GM19099 (cell line): ENCODE results near the gene SCRN1.

Experiments used
- POLR2A ChIP-seq: IDR thresholded peaks from 3 replicates; pipeline ENCODE4 v1.6.1; 2011; ENCODE audit warnings: low read depth; ENCODE audit not compliant: insufficient read length; ENCODE audit errors: extremely low read depth

Gene SCRN1

DNA sequence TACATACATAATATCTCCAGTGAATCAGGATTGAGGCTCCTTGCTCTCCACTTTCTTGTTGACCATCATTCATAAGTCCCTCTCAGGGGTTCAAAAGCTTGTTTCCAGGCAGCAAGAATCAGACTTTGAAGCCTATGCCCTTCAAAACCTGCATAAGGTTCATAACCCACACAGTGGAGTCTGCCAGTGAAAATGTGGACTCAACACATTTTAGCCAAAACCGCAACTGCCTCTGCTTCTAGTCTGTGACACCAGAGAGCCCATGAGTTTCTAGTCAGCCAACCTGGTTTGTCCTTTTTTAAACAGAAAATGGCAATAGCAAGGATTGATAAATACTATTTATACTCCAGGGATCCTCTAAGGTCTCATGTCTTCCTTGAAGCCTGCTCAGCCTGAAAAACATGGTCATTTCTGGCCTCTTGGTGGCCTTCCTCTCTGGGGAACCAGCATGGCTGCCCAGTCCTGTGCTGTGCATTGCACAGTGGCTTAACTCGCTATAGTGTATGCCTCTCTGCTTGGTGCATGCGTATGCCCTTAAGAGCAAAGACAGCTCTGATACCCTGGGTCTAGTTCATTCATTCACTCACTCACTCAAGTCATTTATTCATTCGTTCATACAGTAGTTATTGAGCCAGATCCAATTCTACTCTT, 115.8 kb downstream of the SCRN1 start:
- no peak for TF ChIP-seq POLR2A

- no peak for TF ChIP-seq POLR2A
Measured at GRCh38 chr7:29871787-29872398, 117.7 kb downstream of the SCRN1 start.
